Lower leg skin (tissue), 3 donors: ENCODE measurements around the gene PRDM15.

Experiments used
- POLR2A ChIP-seq, 2 donors: fragments of 450-650 bp; IDR thresholded peaks; one replicate each; pipeline ENCODE4 v1.6.1; 2016 to 2017; ENCODE audit warnings: antibody characterized with exemption in 2 of 2, mild to moderate bottlenecking in 1 of 2, moderate library complexity in 1 of 2
- TF ChIP-seq, protein P1 (sequence below), 3 donors: fragments of 450-650 bp; IDR thresholded peaks; one replicate each; pipeline ENCODE4 v1.5.1; 2016; ENCODE audit warnings: antibody characterized with exemption in 3 of 3, mild to moderate bottlenecking in 3 of 3, moderate library complexity in 2 of 3

DNA sequence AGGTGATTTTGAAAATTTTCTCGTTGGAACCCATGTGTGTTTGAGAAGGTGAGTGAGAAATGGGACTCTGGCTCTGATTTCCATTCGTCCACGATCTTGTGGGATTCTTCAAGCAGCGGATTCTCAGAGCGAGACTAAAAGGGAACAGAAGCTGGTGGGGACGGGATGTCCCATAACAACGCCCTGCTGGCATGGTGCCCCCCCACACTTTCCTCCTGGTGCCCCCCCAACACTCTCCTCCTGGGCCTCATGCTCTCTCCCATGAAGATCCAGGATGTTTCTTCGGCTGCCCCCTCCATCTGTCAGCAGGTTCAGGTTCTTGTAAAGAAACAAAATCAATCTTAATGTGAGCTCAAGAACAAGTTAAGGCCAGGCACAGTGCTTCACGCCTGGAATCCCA lies 29.1 kb downstream of the PRDM15 start:
- TF ChIP-seq, protein P1, sequence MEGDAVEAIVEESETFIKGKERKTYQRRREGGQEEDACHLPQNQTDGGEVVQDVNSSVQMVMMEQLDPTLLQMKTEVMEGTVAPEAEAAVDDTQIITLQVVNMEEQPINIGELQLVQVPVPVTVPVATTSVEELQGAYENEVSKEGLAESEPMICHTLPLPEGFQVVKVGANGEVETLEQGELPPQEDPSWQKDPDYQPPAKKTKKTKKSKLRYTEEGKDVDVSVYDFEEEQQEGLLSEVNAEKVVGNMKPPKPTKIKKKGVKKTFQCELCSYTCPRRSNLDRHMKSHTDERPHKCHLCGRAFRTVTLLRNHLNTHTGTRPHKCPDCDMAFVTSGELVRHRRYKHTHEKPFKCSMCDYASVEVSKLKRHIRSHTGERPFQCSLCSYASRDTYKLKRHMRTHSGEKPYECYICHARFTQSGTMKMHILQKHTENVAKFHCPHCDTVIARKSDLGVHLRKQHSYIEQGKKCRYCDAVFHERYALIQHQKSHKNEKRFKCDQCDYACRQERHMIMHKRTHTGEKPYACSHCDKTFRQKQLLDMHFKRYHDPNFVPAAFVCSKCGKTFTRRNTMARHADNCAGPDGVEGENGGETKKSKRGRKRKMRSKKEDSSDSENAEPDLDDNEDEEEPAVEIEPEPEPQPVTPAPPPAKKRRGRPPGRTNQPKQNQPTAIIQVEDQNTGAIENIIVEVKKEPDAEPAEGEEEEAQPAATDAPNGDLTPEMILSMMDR (IDR thresholded peaks at IDR 0.05): no peak
- TF ChIP-seq POLR2A (IDR thresholded peaks at IDR 0.05): no peak
